WTC11 (cell line): ENCODE data around the gene SSR1. TPM values are rescaled to one million over a fixed set of nuclear protein-coding genes. Genes with fewer than 3 reads are reported as not detected.

ENCODE experiments used
- ATAC-seq: fragments of 200-7000 bp; cut with Tn5 transposase; 2 replicates; pipeline ENCODE4 v1.10.0; 2021; ENCODE audit warnings: mild to moderate bottlenecking, moderate library complexity
- CTCF ChIA-PET: fragments of 300-600 bp; sonication (Branson Sonifier 250); formaldehyde crosslinking; loops from one replicate; lab custom pipeline; 2021; ENCODE audit warnings: antibody characterized with exemption; lab: Charles Lee
- POLR2A ChIA-PET: fragments of 350-600 bp; sonication (Branson Sonifier 250); formaldehyde crosslinking; loops from one replicate; lab custom pipeline; 2021; ENCODE audit warnings: antibody characterized with exemption; lab: Charles Lee
- DNase-seq: peaks from one replicate; pipeline ENCODE4 v3.0.0; 2021; ENCODE audit warnings: low spot score
- H3K27ac Mint-ChIP-seq: 2 replicates; pipeline ENCODE4 v1.8.0; 2021; ENCODE audit warnings: mixed read lengths
- H3K27me3 Mint-ChIP-seq: 2 replicates; pipeline ENCODE4 v1.8.0; 2021; ENCODE audit warnings: low read depth, mild to moderate bottlenecking, moderate library complexity, mixed read lengths
- H3K36me3 Mint-ChIP-seq: 2 replicates; pipeline ENCODE4 v1.8.0; 2021; ENCODE audit warnings: mixed read lengths
- H3K4me1 Mint-ChIP-seq: 2 replicates; pipeline ENCODE4 v1.8.0; 2022; ENCODE audit warnings: mixed read lengths
- H3K4me3 Mint-ChIP-seq: 2 replicates; pipeline ENCODE4 v1.8.0; 2021; ENCODE audit warnings: mild to moderate bottlenecking, moderate library complexity, mixed read lengths
- H3K9me3 Mint-ChIP-seq: 2 replicates; pipeline ENCODE4 v1.8.0; 2021; ENCODE audit warnings: mixed read lengths
- ATF1 ChIP-seq: sonication (generic); formaldehyde crosslinking; IDR thresholded peaks from 2 replicates; pipeline ENCODE4 v1.8.1; 2023; ENCODE audit warnings: mild to moderate bottlenecking, moderate library complexity, missing genetic modification reagents
- CREB1 ChIP-seq: sonication (generic); formaldehyde crosslinking; IDR thresholded peaks from 2 replicates; pipeline ENCODE4 v1.8.0; 2023; ENCODE audit warnings: mild to moderate bottlenecking, missing genetic modification reagents
- ELF4 ChIP-seq: sonication (generic); formaldehyde crosslinking; IDR thresholded peaks from 2 replicates; pipeline ENCODE4 v1.8.1; 2022; ENCODE audit warnings: low read depth, mild to moderate bottlenecking, moderate library complexity, missing genetic modification reagents
- ETV6 ChIP-seq: sonication (generic); formaldehyde crosslinking; IDR thresholded peaks from 2 replicates; pipeline ENCODE4 v1.8.1; 2022; ENCODE audit warnings: mild to moderate bottlenecking, missing genetic modification reagents
- FOXK1 ChIP-seq: sonication (generic); formaldehyde crosslinking; IDR thresholded peaks from 2 replicates; pipeline ENCODE4 v1.8.0; 2022; ENCODE audit warnings: mild to moderate bottlenecking, moderate library complexity, missing genetic modification reagents
- FOXP1 ChIP-seq: sonication (generic); formaldehyde crosslinking; IDR thresholded peaks from 2 replicates; pipeline ENCODE4 v1.8.0; 2022; ENCODE audit warnings: missing genetic modification reagents, mild to moderate bottlenecking, moderate library complexity, borderline replicate concordance
- GABPB1 ChIP-seq: sonication (generic); formaldehyde crosslinking; IDR thresholded peaks from 2 replicates; pipeline ENCODE4 v1.8.1; 2023; ENCODE audit warnings: mild to moderate bottlenecking, missing genetic modification reagents
- GTF2I ChIP-seq: fragments of 250-450 bp; sonication (Bioruptor Pico); conservative IDR thresholded peaks from 2 replicates; pipeline ENCODE4 v1.4.0; 2021; ENCODE audit warnings: mild to moderate bottlenecking
- IRF2 ChIP-seq: sonication (generic); formaldehyde crosslinking; IDR thresholded peaks from 2 replicates; pipeline ENCODE4 v1.8.0; 2022; ENCODE audit warnings: low read depth, missing genetic modification reagents, borderline replicate concordance
- NFE2L1 ChIP-seq: sonication (generic); formaldehyde crosslinking; IDR thresholded peaks from 2 replicates; pipeline ENCODE4 v1.8.1; 2023; ENCODE audit warnings: missing genetic modification reagents
- OVOL2 ChIP-seq: fragments of 250-450 bp; sonication (Bioruptor Pico); IDR thresholded peaks from 2 replicates; pipeline ENCODE4 v1.9.0; 2021; ENCODE audit warnings: mild to moderate bottlenecking, borderline replicate concordance
- RELA ChIP-seq: sonication (generic); formaldehyde crosslinking; IDR thresholded peaks from 2 replicates; pipeline ENCODE4 v1.8.1; 2022; ENCODE audit warnings: missing genetic modification reagents, mild to moderate bottlenecking, borderline replicate concordance
- SOX15 ChIP-seq: fragments of 250-450 bp; sonication (Bioruptor Pico); IDR thresholded peaks from 2 replicates; pipeline ENCODE4 v1.9.0; 2021; ENCODE audit warnings: mild to moderate bottlenecking
- TEAD1 ChIP-seq: sonication (generic); formaldehyde crosslinking; IDR thresholded peaks from 2 replicates; pipeline ENCODE4 v1.8.0; 2022; ENCODE audit warnings: mild to moderate bottlenecking, missing genetic modification reagents
- ZBTB21 ChIP-seq: sonication (generic); formaldehyde crosslinking; IDR thresholded peaks from 2 replicates; pipeline ENCODE4 v1.8.1; 2023; ENCODE audit warnings: mild to moderate bottlenecking, missing genetic modification reagents, borderline replicate concordance
- ZNF219 ChIP-seq: sonication (generic); formaldehyde crosslinking; IDR thresholded peaks from 2 replicates; pipeline ENCODE4 v1.8.0; 2023; ENCODE audit warnings: missing genetic modification reagents, mild to moderate bottlenecking, borderline replicate concordance
- ZNF396 ChIP-seq: fragments of 250-450 bp; sonication (Bioruptor Pico); IDR thresholded peaks from 2 replicates; pipeline ENCODE4 v1.8.0; 2021; ENCODE audit warnings: mild to moderate bottlenecking, moderate library complexity, borderline replicate concordance
- ZNF416 ChIP-seq: fragments of 250-450 bp; sonication (Bioruptor Pico); IDR thresholded peaks from 2 replicates; pipeline ENCODE4 v1.9.0; 2021; ENCODE audit warnings: mild to moderate bottlenecking, inconsistent platforms
- total RNA-seq: library from RNA; stranded (reverse); gene quantifications from 3 replicates; pipeline ENCODE4 v1.2.3, GENCODE V29; 2021
- TF ChIP-seq, protein P1 (sequence below): fragments of 200-600 bp; IDR thresholded peaks from 2 replicates; pipeline ENCODE4 v1.8.0; 2022; ENCODE audit warnings: antibody characterized with exemption
- TF ChIP-seq, protein P2 (sequence below): sonication (generic); formaldehyde crosslinking; IDR thresholded peaks from 2 replicates; pipeline ENCODE4 v1.8.1; 2023; ENCODE audit warnings: mild to moderate bottlenecking, missing genetic modification reagents
- TF ChIP-seq, protein P3 (sequence below): sonication (generic); formaldehyde crosslinking; IDR thresholded peaks from 2 replicates; pipeline ENCODE4 v1.8.1; 2022; ENCODE audit warnings: mild to moderate bottlenecking, moderate library complexity, missing genetic modification reagents
- TF ChIP-seq, protein P4 (sequence below): fragments of 250-450 bp; sonication (Bioruptor Pico); IDR thresholded peaks from 2 replicates; pipeline ENCODE4 v1.9.0; 2021; ENCODE audit warnings: mild to moderate bottlenecking
- TF ChIP-seq, protein P5 (sequence below): sonication (generic); formaldehyde crosslinking; conservative IDR thresholded peaks from 2 replicates; pipeline ENCODE4 v1.8.1; 2022; ENCODE audit warnings: mild to moderate bottlenecking, missing genetic modification reagents
- TF ChIP-seq, protein P6 (sequence below): fragments of 250-450 bp; sonication (Bioruptor Pico); IDR thresholded peaks from 2 replicates; pipeline ENCODE4 v1.9.0; 2021; ENCODE audit warnings: moderate library complexity, mild to moderate bottlenecking, inconsistent platforms, borderline replicate concordance
- TF ChIP-seq, protein P7 (sequence below): sonication (generic); formaldehyde crosslinking; IDR thresholded peaks from 2 replicates; pipeline ENCODE4 v1.8.1; 2022; ENCODE audit warnings: missing genetic modification reagents, borderline replicate concordance
- TF ChIP-seq, protein P8 (sequence below): sonication (generic); formaldehyde crosslinking; IDR thresholded peaks from 2 replicates; pipeline ENCODE4 v1.8.1; 2022; ENCODE audit warnings: low read depth, mild to moderate bottlenecking, moderate library complexity, missing genetic modification reagents, borderline replicate concordance

The SSR1 gene
- total RNA-seq, 1 experiment from 2014 or later = 96.7 TPM

DNA sequence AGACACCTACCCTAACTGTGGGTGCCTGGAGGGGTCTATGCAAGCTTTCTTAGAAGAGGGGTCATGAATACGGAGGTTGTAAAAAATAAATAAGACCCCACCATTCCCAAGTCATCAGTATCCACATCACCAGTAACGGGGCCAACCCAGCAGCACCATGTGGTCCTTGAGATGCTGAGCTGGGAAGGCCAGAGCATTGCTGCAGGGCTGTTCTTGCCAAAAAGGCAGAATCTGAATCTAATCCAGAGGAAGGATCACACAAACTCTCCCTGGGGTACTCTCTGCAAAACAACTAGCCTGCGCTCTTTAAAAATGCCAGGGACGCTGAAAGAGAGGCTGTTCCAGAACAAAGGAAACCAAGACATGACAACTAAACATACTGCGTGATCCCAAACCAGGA is 43.2 kb downstream of the SSR1 start:
- Mint-ChIP-seq H3K4me1 (no peaks in the 10 kb centered on the region), H3K27ac (no peak overlapping the region), H3K9me3 (no peaks in the 10 kb centered on the region), H3K36me3 (no peaks in the 10 kb centered on the region), H3K27me3 (no peaks in the 10 kb centered on the region), H3K4me3 (no peak overlapping the region)
- ATAC-seq = no peak
- ChIA-PET POLR2A (no interaction called here), CTCF (no interaction called here)
- no peak for DNase-seq
- TF ChIP-seq, protein P1, sequence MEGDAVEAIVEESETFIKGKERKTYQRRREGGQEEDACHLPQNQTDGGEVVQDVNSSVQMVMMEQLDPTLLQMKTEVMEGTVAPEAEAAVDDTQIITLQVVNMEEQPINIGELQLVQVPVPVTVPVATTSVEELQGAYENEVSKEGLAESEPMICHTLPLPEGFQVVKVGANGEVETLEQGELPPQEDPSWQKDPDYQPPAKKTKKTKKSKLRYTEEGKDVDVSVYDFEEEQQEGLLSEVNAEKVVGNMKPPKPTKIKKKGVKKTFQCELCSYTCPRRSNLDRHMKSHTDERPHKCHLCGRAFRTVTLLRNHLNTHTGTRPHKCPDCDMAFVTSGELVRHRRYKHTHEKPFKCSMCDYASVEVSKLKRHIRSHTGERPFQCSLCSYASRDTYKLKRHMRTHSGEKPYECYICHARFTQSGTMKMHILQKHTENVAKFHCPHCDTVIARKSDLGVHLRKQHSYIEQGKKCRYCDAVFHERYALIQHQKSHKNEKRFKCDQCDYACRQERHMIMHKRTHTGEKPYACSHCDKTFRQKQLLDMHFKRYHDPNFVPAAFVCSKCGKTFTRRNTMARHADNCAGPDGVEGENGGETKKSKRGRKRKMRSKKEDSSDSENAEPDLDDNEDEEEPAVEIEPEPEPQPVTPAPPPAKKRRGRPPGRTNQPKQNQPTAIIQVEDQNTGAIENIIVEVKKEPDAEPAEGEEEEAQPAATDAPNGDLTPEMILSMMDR = no peak
- TF ChIP-seq ZNF416 (no peak), RELA (CRISPR knock-in tag) (no peak), ETV6 (no peak), SOX15 (CRISPR knock-in tag) (no peak), NFE2L1 (CRISPR knock-in tag) (no peak), ZNF396 (no peak), IRF2 (CRISPR knock-in tag) (no peak), ZNF219 (CRISPR knock-in tag) (no peak)
- TF ChIP-seq, protein P2, sequence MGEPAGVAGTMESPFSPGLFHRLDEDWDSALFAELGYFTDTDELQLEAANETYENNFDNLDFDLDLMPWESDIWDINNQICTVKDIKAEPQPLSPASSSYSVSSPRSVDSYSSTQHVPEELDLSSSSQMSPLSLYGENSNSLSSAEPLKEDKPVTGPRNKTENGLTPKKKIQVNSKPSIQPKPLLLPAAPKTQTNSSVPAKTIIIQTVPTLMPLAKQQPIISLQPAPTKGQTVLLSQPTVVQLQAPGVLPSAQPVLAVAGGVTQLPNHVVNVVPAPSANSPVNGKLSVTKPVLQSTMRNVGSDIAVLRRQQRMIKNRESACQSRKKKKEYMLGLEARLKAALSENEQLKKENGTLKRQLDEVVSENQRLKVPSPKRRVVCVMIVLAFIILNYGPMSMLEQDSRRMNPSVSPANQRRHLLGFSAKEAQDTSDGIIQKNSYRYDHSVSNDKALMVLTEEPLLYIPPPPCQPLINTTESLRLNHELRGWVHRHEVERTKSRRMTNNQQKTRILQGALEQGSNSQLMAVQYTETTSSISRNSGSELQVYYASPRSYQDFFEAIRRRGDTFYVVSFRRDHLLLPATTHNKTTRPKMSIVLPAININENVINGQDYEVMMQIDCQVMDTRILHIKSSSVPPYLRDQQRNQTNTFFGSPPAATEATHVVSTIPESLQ (CRISPR knock-in tag) = no peak
- TF ChIP-seq, protein P3, sequence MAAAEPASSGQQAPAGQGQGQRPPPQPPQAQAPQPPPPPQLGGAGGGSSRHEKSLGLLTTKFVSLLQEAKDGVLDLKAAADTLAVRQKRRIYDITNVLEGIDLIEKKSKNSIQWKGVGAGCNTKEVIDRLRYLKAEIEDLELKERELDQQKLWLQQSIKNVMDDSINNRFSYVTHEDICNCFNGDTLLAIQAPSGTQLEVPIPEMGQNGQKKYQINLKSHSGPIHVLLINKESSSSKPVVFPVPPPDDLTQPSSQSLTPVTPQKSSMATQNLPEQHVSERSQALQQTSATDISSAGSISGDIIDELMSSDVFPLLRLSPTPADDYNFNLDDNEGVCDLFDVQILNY (CRISPR knock-in tag) = no peak
- TF ChIP-seq, protein P4, sequence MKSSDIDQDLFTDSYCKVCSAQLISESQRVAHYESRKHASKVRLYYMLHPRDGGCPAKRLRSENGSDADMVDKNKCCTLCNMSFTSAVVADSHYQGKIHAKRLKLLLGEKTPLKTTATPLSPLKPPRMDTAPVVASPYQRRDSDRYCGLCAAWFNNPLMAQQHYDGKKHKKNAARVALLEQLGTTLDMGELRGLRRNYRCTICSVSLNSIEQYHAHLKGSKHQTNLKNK (CRISPR knock-in tag) = no peak
- TF ChIP-seq, protein P5, sequence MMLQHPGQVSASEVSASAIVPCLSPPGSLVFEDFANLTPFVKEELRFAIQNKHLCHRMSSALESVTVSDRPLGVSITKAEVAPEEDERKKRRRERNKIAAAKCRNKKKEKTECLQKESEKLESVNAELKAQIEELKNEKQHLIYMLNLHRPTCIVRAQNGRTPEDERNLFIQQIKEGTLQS = no peak

DNA sequence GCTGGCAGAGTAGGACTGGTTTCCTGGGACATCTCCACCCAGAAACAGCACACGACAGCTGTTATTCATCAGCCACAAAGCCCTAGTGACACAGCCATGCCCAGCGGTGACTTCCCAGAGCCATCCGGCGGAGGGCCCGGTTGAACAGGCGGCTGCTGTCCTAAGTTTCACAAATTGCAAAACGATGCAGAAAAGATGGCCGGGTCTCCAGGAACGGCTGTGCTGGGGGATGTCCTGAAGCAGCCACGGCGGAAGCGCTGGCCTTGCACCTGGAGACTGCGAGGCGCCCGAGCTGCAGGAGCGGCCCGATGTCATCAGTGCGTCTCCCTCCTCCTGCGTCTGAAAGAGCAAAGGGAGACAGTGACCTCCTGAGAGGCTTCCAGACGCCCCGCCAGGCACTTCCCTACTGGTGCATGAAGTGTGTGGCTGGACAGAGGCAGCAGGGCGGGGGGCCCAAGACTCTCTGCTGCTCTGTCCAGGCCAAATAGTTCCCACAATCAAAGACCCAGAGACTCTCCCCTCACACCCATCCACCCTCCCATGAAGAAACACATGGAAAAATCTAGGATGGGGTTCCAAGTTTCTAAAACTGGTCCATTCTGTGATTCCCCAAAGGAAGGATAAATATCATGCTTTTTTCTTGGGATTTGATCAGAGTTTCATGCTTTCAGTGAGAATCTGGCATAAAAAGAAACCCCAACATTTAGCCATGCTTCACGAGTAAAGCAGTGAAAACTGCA is 44.0 kb downstream of the SSR1 start:
- ATAC-seq = no peak; the same call in 1 of the 2 replicates
- Mint-ChIP-seq H3K4me1 (no peaks in the 10 kb centered on the region), H3K4me3 (no peak overlapping the region), H3K27ac (no peak overlapping the region), H3K27me3 (no peaks in the 10 kb centered on the region), H3K9me3 (no peaks in the 10 kb centered on the region), H3K36me3 (no peaks in the 10 kb centered on the region)
- ChIA-PET POLR2A (no interaction called here), CTCF (interaction anchor here (0.6 kb wide), 1 partner anchor 9 kb away, joined by 3 read pairs; no protein-coding TSS in a partner anchor)
- no peak for DNase-seq
- TF ChIP-seq, protein P6, sequence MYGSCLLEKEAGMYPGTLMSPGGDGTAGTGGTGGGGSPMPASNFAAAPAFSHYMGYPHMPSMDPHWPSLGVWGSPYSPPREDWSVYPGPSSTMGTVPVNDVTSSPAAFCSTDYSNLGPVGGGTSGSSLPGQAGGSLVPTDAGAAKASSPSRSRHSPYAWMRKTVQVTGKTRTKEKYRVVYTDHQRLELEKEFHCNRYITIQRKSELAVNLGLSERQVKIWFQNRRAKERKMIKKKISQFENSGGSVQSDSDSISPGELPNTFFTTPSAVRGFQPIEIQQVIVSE (CRISPR knock-in tag) = no peak
- no peak for TF ChIP-seq OVOL2 (CRISPR knock-in tag)
- no peak for TF ChIP-seq TEAD1 (CRISPR knock-in tag)
- TF ChIP-seq CREB1 (CRISPR knock-in tag) = no peak
- no peak for TF ChIP-seq ATF1 (CRISPR knock-in tag)
- no peak for TF ChIP-seq FOXK1 (CRISPR knock-in tag)
- TF ChIP-seq, protein P3 (CRISPR knock-in tag) = no peak
- no peak for TF ChIP-seq ZBTB21 (CRISPR knock-in tag)
- TF ChIP-seq GTF2I (CRISPR knock-in tag) = no peak
- TF ChIP-seq ELF4 (CRISPR knock-in tag) = no peak
- TF ChIP-seq, protein P7, sequence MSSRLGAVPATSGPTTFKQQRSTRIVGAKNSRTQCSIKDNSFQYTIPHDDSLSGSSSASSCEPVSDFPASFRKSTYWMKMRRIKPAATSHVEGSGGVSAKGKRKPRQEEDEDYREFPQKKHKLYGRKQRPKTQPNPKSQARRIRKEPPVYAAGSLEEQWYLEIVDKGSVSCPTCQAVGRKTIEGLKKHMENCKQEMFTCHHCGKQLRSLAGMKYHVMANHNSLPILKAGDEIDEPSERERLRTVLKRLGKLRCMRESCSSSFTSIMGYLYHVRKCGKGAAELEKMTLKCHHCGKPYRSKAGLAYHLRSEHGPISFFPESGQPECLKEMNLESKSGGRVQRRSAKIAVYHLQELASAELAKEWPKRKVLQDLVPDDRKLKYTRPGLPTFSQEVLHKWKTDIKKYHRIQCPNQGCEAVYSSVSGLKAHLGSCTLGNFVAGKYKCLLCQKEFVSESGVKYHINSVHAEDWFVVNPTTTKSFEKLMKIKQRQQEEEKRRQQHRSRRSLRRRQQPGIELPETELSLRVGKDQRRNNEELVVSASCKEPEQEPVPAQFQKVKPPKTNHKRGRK (CRISPR knock-in tag) = no peak
- TF ChIP-seq GABPB1 (CRISPR knock-in tag) = no peak
- TF ChIP-seq FOXP1 (CRISPR knock-in tag) = no peak
- TF ChIP-seq, protein P8, sequence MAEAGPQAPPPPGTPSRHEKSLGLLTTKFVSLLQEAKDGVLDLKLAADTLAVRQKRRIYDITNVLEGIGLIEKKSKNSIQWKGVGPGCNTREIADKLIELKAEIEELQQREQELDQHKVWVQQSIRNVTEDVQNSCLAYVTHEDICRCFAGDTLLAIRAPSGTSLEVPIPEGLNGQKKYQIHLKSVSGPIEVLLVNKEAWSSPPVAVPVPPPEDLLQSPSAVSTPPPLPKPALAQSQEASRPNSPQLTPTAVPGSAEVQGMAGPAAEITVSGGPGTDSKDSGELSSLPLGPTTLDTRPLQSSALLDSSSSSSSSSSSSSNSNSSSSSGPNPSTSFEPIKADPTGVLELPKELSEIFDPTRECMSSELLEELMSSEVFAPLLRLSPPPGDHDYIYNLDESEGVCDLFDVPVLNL (CRISPR knock-in tag) = no peak
